T-helper 22 cell (primary cell): ENCODE measurements around the gene GRHL1.
"Not testable (repeated sequence)": the region's sequence is repeated elsewhere in the genome, so short reads cannot be mapped to it uniquely, and the experiment has no call there.

Experiments used
- DNase-seq: peaks from one replicate; pipeline ENCODE4 v3.0.0-alpha.2; 2020; ENCODE audit warnings: low read depth

Gene GRHL1

DNA sequence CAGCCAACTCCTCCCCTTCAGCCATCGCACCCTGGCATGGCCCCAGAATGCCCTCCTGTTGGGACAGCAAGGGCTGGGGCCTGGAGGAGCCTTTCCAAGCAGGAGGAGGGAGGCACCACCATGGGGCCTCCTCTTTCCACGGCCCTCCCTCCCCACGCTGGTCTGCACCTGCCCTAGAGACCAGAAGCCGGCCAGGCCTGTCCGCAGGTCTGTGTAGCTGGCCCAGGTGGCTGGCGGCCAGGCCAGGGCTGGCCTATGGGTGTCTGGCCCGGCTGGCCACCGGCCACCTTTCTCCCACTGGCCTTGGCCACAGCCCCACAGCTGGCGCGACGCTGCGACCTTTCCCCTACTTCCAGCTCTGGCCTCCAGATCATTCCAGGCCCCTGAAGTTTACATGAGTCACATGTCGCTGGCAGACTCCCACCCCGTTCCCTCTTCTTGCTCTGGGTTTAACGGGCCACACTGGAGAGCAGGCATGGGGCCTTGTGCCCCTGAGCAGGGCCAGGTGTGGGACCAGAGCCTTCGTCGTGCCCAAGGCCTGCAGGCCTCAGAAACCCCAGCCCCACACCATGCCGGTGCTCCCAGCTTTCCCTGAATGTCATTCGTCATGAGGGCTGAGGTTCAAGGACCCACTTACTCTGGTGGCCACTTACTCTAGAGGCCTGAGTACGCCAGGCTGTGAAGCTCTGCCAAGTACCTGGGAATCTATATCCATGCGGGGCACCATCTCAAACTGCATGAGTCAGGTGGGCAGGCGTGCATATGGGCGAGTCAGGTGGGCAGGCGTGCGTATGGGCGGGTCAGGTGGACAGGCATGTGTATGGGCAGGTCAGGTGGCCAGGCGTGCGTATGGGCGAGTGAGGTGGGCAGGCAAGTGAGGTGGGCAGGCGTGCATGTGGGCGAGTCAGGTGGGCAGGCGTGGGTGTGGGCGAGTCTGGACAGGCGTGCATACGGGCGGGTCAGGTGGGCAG, 58.6 kb downstream of the GRHL1 start:
- DNase-seq = no peak

DNA sequence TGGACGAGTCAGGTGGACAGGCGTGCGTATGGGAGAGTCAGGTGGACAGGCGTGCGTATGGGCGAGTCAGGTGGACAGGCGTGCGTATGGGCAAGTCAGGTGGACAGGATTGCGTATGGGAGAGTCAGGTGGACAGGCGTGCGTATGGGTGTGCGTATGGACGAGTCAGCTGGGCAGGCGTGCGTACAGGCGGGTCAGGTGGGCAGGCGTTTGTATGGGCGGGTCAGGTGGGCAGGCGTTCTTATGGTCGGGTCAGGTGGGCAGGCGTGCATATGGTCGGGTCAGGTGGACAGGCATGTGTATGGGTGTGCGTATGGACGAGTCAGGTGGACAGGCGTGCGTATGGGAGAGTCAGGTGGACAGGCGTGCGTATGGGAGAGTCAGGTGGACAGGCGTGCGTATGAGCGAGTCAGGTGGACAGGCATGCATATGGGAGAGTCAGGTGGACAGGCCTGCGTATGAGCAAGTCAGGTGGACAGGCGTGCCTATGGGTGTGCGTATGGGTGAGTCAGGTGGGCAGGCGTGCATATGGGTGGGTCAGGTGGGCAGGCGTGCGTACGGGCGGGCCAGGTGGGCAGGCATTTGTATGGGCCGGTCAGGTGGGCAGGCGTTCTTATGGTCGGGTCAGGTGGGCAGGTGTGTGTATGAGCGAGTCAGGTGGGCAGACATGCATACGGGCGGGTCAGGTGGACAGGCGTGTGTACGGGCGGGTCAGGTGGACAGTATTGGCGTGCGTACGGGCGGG, 59.5 kb downstream of the GRHL1 start:
- DNase-seq = not testable (repeated sequence)

DNA sequence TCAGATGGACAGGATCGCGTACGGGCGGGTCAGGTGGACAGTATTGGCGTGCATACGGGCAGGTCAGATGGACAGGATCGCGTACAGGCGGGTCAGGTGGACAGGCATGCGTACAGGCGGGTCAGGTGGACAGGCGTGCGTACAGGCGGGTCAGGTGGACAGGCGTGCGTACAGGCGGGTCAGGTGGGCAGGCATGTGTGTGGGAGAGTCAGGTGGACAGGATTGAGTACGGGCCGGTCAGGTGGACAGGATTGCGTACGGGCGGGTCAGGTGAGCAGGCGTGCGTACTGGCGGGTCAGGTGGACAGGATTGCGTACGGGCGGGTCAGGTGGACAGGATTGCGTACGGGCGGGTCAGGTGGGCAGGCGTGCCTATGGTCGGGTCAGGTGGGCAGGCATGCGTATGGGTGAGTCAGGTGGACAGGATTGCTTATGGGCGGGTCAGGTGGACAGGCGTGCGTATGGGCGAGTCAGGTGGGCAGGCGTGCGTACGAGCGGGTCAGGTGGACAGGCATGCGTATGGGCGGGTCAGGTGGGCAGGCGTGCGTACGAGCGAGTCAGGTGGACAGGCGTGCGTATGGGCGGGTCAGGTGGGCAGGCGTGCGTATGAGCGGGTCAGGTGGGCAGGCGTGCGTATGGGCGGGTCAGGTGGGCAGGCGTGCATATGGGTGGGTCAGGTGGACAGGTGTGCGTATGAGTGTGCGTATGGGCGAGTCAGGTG, 60.3 kb downstream of the GRHL1 start:
- not testable (repeated sequence) for DNase-seq

DNA sequence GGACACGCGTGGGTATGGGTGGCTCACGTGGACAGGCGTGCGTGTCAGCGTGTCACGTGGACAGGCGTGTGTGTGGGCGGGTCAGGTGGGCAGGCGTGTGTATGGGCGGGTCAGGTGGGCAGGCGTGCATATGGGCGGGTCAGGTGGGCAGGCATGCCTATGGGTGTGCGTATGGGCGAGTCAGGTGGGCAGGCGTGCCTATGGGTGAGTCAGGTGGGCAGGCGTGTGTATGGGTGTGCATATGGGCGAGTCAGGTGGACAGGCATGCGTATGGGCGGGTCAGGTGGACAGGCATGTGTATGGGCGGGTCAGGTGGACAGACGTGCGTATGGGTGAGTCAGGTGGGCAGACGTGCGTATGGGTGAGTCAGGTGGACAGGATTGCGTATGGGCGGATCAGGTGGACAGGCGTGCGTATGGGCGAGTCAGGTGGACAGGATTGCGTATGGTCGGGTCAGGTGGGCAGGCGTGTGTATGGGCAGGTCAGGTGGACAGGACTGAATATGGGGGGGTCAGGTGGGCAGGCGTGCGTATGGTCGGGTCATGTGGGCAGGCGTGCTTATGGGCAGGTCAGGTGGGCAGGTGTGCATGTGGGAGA, 61.0 kb downstream of the GRHL1 start:
- not testable (repeated sequence) for DNase-seq

DNA sequence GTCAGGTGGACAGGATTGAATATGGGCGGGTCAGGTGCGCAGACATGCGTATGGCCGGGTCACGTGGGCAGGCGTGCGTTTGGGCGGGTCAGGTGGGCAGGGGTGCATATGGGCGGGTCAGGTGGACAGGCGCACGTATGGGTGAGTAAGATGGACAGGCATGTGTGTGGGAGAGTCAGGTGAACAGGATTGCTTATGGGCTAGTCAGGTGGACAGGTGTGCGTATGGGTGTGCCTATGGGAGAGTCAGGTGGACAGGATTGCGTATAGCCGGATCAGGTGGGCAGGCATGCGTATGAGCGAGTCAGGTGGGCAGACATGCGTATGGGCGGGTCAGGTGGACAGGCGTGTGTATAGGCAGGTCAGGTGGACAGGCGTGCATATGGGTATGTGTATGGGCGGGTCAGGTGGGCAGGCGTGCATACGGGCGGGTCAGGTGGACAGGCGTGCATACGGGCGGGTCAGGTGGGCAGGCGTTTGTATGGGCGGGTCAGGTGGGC, 61.5 kb downstream of the GRHL1 start:
- DNase-seq = no peak

DNA sequence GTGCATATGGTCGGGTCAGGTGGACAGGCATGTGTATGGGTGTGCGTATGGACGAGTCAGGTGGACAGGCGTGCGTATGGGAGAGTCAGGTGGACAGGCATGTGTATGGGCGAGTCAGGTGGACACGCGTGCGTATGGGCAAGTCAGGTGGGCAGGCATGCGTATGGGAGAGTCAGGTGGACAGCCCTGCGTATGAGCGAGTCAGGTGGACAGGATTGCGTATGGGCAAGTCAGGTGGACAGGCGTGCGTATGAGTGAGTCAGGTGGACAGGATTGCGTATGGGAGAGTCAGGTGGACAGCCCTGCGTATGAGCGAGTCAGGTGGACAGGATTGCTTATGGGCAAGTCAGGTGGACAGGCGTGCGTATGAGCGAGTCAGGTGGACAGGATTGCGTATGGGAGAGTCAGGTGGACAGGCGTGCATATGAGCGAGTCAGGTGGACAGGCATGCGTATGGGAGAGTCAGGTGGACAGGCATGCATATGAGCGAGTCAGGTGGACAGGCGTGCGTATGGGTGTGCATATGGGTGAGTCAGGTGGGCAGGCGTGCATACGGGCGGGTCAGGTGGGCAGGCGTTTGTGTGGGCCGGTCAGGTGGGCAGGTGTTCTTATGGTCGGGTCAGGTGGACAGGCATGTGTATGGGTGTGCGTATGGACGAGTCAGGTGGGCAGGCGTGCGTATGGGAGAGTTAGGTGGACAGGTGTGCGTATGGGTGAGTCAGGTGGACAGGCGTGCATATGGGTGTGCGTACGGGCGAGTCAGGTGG, 62.3 kb downstream of the GRHL1 start:
- DNase-seq = not testable (repeated sequence)

DNA sequence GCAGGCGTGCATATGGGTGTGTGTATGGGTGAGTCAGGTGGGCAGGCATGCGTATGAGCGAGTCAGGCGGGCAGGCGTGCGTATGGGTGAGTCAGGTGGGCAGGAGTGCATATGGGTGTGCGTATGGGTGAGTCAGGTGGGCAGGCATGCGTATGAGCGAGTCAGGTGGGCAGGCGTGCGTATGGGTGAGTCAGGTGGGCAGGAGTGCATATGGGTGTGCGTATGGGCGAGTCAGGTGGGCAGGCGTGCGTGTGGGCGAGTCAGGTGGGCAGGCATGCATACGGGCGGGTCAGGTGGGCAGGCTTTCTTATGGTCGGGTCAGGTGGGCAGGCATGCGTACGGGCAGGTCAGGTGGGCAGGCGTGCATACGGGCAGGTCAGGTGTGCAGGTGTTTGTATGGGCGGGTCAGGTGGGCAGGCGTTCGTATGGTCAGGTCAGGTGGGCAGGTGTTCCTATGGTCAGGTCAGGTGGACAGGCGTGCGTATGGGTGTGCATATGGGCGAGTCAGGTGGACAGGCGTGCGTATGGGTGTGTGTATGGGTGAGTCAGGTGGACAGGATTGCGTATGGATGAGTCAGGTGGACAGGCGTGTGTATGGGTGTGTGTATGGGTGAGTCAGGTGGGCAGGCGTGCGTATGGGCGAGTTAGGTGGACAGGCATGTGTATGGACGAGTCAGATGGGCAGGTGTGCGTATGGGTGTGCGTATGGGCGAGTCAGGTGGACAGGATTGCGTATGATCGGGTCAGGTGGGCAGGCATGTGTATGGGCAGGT, 63.1 kb downstream of the GRHL1 start:
- no peak for DNase-seq

DNA sequence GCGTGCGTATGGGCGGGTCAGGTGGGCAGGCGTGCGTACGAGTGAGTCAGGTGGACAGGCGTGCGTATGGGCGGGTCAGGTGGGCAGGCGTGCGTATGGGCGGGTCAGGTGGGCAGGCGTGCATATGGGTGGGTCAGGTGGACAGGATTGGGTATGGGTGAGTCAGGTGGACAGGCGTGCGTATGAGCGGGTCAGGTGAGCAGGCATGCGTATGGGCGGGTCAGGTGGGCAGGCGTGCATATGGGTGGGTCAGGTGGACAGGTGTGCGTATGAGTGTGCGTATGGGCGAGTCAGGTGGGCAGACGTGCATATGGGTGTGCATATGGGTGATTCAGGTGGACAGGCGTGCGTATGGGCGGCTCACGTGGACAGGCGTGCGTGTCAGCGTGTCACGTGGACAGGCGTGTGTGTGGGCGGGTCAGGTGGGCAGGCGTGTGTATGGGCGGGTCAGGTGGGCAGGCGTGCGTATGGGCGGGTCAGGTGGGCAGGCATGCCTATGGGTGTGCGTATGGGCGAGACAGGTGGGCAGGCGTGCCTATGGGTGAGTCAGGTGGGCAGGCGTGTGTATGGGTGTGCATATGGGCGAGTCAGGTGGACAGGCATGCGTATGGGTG, 64.0 kb downstream of the GRHL1 start:
- DNase-seq = not testable (repeated sequence)

DNA sequence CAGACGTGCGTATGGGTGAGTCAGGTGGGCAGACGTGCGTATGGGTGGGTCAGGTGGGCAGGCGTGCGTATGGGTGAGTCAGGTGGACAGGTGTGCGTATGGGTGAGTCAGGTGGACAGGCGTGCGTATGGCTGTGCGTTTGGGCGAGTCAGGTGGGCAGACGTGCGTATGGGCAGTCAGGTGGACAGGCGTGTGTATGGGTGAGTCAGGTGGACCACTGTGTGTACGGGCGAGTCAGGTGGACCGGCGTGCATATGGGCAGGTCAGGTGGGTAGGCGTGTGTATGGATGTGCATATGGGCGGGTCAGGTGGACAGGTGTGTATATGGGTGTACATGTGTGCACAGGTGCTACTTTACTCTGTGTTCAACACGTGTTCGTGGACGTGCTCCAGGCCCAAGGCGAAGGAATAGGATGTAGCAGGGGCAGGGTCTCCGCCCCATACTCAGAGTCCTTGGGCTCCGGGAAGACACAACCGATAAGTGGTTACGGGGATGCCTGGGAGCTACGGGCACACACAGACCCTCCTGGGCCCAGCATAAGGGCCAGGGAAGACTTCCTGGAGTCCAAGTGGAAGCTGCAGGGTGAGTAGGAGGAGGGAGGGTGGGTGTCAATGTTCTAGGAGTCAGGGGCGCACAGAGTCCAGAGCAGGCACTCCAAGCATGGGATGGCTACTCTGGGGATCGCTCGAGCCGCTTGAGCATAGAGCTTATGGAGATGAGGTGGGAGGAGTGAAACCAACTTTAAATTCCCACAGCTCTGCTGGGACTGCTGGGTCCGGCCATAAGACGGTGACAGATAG, 64.7 kb downstream of the GRHL1 start:
- DNase-seq = no peak

DNA sequence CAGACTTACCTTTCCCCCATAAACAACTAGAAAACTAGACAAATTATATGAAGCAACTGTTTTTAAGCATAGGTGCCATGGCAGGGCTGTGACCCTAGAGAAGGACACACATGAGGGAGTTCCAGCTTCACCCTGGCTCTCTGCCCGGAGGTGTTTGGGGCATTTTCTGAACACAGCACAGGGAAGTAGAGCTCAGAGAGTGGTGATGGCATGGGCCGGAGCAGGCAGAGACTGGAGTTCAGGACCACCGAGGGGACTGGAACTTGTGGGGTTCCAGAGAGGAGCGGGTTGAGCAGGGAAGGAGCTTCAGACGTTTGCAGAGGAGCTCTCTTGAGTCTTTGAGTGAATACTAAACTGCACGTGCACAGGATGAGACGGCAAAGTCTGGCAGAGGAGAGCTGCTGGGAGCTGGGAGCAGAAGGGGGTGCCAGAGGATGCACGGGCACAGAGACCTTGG, 65.3 kb downstream of the GRHL1 start:
- DNase-seq = no peak

DNA sequence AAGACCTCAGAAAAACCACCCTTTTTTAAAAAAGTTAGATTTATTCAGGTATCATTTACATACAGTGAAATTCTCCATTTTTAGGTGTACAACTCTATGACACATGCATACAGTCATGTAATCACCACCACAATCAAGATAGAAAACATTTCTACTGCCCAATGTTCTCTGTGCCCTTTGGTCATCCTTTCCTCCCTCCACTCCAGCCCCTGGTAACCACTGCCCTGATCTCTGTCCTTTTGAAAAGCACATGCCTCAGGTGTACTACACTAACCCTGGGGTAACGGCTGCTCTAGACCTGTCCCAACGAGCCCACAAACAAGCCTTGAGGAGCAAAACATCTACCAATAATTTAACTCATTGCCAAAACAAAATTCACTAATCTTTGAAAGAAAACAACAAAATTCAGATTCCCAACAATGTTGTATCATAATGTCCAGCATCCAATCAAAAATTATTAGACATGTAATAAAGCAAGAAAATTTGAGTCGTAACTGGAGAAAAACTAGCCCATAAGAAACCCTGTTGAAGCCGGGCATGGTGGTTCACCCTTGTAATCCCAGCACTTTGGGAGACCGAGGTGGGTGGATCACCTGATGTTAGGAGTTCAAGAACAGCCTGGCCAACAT, 65.9 kb downstream of the GRHL1 start:
- DNase-seq = no peak

DNA sequence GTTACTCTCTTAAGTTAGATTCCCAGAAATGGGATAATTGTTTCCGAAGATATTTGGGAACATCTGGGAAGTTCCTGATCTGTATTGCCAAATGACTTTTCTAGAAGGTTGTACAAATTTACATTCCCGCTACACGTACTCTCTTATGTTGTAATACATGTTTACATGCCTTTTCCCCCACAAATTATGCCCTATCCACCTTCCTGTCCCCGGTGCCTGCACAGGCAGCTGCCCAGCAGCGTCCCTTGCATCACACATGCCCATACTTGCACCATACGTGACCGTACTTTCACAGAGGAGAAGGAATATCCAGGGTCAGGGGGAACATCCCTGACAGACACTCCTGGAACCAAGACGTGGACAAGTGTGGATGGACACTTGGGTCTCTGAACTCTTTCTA, 67.7 kb downstream of the GRHL1 start:
- no peak for DNase-seq

DNA sequence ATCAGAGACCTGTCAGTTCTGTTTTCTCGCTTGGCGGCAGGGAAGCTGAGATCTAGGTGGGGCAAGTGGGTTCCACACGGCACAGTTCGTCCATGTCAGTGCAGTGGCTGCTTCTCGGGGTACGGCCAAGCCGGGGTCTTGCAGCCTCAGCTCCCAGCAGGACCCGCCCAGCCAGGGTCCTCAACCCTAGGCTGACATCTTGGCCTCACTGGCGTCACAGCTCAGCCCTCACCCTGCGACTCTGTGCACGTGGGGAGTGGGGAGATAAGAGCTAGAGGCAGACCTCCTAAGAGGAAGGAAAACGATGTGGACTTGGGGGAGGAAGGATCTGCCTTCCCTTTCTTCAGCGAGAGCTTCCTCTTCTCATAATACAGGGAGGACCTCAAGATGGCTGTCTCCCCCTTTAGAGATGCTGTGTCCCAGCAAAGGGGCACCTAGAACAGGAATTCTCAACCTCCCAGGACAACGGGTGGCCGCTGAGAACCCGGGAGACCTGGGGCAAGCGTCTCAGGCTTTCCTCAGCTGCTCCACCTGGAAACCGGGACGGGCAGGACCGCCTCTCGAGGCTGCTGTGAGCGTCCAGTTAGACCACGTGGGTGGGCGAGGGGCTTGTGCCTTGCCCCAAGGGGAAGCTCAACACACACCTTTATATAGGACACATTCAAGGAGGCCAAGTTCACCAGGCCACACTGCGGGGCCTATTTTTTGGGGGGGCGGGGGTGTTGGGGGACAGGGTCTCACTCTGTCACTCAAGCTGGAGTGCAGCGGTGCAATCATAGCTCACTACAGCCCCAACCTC, 68.3 kb downstream of the GRHL1 start:
- no peak for DNase-seq

DNA sequence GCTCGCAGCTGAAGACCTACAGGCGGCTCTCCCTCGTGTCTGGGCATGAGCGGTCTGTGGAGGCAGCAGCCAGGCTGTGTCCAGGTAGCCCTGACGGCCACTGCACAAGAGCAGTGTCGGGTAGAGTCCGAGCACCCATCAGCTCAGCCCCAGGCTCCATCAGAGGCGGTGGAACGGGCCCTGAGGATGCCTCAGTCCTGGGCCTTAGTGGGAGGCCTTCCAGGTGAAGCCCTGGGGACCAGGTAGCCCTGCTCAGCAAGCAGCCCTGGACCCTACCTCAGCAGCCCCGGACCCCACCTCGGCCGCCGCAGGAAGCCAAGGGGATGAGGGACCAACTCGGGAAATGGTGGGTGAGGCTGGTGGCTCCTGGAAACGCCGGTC, 70.5 kb downstream of the GRHL1 start:
- DNase-seq = no peak

DNA sequence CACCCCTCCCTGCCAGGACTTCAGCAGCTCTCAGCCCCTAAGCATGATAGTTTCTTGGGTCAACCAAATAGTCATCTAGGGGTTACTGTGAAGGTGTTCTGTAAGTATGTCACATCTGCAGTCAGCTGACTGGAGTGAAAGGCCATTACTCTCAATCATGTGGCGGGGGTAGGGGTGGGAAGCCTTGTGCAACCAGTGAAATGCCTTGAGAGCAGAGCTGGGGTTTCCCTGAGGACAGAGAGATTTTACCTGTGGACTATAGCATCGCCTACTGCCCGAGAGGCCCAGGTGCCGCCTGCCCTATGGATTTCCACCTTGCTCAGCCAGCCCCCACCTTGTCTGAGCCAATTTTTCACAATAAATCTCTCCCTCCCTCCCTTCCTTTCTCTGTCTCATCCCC, 71.0 kb downstream of the GRHL1 start:
- no peak for DNase-seq

DNA sequence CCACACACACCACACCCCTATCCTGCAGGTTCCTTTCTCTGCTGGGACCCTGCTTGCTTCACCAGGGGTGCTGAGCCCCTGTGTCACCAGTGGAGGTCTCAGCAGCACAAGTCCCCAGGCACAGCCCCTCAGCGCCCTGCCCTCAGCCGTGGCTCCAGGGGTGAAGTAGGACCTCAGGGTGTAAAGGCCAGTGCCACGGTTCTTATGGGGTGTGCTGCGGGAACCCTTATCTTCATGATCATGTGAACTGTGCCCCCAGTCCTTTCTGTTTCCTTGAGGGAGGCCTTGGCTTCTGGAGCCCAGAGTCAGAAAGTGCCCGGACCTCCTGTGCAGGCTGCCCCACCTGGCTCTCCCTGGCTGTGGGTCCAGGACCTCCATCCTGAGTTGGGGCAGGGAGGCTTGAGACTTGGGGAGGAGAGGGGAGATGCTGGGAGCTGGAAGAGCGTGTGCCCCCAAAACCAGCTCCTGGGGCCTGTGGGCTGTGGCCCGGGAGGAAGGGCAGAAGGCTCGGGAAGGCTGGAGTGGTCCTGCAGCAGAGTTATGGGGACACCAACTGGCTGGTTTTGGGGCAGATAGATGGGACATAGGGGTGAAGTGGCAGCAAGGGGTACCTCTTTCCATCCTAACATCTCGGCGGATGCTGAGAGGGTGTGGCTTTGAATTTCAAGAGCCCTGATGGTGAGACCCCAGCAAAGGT, 71.6 kb downstream of the GRHL1 start:
- no peak for DNase-seq
